T47D (cell line): ENCODE results near the gene LTC4S.

Source experiments
- DNase-seq, 2 experiments: peaks; one replicate each; pipeline versions ENCODE4 v3.0.0 to v3.0.0-alpha.2; 2011 to 2012; ENCODE audit warnings: low read depth in 1 of 2, low spot score in 1 of 2
- JUND ChIP-seq: IDR thresholded peaks from 2 replicates; pipeline ENCODE4 v1.6.1; 2012; ENCODE audit warnings: low read depth
- in situ Hi-C: cut with HindIII; loops from 2 replicates; pipeline ENCODE4 v1.10.0; 2016; ENCODE audit warnings: low sequenced_read_pairs, low pct_unique_long_range_greater_than_20kb

LTC4S gene

DNA sequence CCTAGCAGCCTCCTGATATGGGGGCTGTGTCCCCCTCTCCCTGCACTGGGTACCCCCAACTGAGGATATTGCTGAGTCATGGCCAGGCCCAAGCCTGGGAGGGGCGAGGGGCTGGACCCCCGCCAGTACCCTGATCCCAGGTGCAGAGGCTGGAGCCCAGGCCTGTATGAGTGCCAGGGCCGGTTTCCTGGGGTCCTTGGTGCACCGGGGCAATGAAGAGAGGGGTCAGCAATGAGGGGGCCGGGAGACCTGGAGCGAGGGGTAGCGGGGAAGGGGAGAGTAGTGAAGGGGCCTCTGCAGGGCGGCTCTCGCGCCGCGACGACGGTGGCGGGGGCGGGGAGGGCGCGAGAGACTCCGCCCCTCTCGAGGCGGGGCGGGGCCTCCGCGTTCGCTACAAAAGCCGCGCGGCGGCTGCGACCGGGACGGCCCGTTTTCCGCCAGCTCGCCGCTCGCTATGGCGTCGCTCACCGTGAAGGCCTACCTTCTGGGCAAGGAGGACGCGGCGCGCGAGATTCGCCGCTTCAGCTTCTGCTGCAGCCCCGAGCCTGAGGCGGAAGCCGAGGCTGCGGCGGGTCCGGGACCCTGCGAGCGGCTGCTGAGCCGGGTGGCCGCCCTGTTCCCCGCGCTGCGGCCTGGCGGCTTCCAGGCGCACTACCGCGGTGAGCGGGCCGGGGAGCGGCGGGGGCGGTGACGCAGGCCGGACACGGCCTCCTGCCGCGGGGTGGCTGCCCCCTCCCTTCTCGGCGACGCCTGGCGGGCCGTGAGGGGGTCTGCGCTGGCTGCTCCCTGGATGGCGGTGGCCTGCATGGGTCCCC, 26.9 kb downstream of the LTC4S start, which contains the start of gene SQSTM1:
Gene SQSTM1, plus strand, starts transcription at position 423 of the 815 bp plus-strand sequence. Its CDS starts 32 bp downstream, at position 455.
- peak; percentile 85 to 88 for DNase-seq
- in situ Hi-C loops: no loop called here
- TF ChIP-seq JUND: no peak

DNA sequence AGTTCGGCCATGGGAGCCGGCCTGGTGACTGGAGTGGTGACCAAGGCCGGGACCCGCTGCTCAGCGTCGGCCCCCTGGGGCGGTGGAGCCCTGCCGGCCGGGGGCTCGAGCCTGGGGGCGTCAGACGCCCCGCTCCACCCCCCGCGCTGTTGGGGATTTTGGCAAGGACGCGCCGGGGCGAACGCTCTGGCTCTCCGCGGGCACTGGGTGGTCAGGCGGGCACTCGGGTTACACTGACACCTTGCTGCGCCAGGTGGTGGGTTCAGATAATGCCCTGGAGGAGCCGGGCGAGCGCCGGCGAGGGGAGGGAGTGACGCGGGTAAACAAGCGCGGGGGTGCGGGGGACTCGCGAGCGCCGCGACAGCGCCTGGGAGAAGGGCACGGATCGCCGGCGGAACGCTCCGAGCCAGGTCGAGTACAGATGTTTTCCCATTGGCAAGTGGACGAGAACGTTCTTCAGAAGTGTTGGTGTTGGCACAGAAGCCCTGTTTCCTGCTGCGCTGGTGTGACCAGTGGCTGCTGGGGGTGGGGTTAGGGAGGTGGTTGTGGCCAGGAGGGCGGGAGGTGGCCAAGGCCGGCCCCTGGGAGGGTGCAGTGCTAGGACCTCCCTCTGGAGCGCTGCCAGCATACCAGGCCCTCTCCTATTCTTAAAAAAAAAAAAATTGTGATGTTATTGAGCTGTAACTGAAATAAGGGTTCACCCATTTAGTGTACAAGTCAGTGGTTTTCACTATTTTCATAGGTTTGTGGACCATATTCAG, 27.7 kb downstream of the LTC4S start:
- peak; percentile 98 to 99 for DNase-seq
- no peak for TF ChIP-seq JUND
- in situ Hi-C loops: no loop called here

DNA sequence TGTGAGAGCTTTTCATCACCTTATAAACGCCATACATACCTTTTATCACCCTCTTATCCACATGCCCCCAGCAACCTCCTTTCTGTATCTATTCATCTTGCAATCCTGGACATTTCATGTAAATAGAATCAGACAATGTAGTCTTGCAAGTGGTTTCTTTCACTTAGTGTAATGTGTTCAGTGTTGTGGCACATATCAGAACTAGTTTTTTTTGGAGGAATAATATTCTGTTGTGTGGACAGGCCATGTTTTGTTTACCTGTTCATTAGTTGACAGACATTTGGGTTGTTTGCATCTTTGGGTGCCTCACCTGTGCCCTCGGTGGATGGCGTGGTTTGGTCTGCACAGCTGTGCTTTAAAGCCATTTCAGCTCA, 28.3 kb downstream of the LTC4S start:
- TF ChIP-seq JUND: no peak
- no peak for DNase-seq
- in situ Hi-C loops: no loop called here

DNA sequence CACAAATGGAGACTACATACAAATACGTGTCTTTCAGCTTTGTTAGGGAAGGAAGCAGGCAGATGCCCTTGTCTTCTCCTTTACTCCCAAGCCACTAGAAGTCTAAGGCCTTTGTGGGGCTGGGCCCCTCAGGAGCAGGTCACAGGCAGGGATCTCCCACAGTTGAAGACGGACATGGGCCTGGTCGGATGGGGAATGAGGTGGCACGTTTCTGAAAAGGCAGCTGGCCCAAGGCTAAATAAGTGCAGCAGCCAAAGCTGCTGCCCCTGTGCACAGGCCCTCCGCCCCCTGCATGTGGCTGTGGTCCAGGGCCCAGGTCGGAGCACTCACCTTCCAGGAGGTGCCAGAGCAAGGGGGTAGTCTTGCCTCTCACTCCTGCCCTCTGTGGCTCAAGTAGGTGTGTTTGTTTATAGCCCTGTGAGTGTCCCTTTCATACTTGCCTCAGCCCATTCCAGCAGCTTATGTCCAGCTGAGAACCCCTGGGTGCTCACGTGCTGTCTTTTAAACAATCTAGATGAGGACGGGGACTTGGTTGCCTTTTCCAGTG, 28.7 kb downstream of the LTC4S start:
- in situ Hi-C loops: no loop called here
- no peak for TF ChIP-seq JUND
- DNase-seq: no peak

DNA sequence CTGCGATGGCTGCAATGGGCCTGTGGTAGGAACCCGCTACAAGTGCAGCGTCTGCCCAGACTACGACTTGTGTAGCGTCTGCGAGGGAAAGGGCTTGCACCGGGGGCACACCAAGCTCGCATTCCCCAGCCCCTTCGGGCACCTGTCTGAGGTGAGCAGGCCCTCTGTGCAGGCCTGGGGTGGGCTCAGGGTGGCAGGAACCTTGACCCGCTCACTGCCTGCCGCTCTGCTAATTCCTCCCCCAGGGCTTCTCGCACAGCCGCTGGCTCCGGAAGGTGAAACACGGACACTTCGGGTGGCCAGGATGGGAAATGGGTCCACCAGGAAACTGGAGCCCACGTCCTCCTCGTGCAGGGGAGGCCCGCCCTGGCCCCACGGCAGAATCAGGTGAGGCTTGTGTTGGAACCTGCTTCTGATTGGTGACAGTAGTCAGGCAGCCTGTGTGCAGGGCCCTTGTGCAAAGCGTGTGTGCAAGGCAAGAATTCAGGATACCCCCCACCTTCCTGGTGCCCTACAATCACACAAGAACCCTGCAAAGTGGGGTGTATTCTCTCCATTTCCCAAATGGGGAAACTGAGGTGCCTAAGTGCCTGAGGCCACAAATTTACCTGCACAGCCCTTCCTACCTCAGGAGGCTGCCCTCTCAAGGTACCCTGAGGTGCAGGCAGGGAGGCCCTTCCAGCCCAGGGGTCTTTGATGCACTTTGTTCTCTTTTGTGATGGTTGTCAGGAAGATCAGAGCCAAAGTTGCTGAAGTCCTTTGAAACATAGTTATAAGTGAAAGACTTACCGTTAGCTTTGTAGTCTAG, 30.4 kb downstream of the LTC4S start:
- in situ Hi-C loops: no loop called here
- no peak for DNase-seq
- TF ChIP-seq JUND: no peak

DNA sequence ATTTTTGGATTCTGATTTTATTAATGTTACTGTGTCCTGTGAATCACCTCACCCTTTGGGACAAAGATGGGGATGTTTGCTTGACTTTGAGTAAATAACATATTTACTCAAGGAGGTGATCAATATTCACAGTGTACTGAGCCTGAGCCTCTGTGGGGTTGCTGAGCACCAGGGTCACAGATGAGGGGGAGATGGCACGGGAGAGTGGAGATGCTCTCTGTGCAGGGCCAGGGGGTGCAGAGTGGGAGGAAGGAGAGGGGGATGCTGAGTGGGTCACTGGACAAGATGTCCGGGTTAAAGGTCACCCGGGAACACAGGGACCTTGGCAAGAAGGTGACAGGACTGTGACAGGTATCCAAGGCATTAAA, 30.9 kb downstream of the LTC4S start:
- in situ Hi-C loops: no loop called here
- TF ChIP-seq JUND: no peak
- DNase-seq: no peak

DNA sequence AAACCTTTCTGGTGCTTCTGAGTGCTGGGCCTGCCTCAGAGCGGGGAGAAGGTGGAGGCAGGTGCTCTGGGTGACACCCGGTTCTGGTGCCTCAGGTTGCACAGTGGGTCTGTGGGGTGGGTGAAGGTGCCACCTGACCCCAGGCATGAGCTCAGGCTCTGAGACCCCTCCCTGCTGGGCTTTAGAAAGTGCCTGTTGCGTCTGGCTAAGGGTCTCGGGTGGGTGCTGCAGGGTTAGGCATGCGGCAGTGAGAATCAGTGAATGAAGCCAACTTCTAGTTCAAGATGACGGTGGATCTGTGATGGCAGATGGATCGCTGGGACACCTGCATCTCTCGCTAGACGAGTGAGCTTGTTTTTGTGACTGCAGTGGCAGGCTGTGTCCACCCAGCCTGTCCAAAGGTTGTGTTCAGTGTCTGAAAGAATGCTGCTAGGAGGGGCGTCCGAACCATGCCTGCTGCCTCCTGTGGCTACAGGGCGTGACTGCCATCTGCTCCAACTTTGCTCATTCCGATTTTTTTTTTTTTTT, 31.9 kb downstream of the LTC4S start:
- no peak for TF ChIP-seq JUND
- in situ Hi-C loops: no loop called here
- no peak for DNase-seq

DNA sequence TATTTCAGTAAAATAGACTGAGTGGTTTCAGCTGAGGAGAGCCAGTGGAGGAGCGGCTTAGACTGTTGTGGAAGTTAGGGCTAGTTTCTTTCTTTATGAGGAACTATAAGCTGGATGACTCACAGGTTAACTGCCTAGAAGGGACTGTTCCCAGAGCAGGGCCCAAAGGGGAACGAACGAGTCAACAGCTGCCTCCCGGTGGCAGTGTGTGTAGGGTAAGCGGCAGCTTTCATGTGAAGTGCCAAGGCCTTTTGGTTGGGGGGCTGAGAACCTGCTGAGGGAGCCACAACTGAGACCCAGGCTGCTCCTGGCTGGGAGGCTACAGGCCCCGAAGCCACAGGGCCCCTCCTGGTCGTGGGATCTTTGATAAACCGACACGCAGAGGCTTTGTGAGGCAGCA, 33.9 kb downstream of the LTC4S start:
- in situ Hi-C loops: no loop called here
- TF ChIP-seq JUND: no peak
- DNase-seq: no peak

DNA sequence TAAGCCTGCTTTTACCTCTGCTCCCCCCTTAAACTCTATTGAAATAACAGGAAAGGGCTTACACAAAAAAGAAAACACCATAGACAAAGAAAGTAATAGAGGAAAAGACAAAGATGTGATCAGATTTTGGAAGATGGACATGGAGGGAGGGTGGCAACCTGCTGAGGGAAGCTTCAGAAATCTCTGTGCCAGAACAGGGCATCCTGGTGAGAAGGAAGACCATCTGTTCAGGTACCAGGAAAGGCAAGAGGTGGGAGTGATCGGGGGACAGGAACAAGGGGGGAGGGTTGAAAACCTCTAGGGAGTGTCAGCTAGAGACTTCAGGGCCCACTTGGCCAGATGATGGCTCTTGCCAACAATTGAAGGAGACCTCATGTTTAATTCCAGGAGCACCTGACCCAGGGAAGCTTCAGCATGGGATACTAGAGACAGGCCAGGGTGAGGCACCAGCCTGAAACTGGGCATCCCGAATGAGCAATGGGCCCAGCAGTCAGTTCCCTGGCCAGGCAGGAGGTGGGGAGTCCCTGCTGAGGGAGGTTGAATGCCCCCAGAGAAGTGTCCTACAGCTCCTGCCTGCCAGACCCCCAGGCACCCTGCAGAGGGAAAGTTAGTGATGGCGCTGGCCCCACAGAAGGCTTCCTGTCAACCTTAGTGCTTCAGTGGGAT, 35.1 kb downstream of the LTC4S start:
- in situ Hi-C loops: no loop called here
- no peak for TF ChIP-seq JUND
- no peak for DNase-seq

DNA sequence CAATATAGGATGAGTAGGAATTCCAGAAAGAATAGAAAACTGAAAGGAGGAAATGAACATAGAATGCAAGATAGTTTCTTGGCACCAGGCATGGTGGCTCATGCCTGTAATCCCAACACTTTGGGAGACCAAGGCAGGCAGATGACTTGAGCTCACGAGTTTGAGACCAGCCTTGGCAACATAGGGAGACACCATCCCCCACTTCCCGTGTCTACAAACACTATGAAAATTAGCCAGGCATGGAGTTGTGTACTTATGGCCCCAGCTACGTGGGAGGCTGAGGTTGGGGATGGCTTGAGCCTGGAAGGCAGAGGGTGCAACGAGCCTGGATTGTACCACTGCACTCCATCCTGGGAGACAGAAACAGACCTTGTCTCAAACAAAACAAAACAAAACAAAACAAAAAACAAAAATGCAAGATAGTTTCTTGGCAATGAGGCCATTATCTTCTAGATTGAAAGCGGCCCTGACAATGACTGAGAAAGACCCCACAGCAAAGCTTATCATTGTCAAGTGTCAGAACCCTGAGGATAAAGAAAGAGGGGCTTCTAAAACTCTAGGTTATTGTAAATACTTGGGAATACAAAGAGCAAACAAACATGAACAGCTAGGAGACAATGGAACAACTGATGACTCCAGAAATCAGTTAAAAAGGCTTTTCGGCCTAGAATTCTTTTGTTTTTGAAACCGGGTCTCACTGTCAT, 36.1 kb downstream of the LTC4S start:
- no peak for TF ChIP-seq JUND
- DNase-seq: no peak
- in situ Hi-C loops: no loop called here

DNA sequence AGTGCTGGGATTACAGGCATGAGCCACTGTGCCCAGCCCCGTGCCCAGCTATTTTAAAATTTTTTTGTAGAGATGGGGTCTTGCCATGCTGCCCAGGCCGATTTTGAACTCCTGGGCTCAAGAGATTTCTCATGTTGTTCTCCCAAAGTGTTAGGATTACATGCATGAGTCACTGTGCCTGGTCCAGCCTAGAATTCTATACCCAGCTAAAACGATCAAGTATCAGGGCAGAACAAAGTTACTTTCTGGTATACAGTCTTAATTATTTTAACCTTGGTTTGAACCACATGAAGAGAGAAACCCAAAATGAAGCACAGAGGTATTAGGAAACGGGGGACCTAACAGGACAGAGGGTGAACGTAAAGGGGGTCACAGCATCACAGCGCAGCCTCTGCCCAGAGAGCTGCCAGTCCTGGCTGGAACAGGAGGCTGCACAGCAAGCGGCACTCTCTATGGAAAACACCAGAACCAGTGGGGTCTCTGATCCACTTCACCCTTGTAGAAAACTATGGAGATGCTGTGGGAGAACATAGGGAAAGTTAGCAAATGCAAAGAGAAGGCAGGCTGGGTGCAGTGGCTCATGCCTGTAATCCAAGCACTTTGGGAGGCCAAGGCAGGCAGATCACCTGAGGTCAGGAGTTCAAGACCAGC, 37.2 kb downstream of the LTC4S start:
- TF ChIP-seq JUND: no peak
- no peak for DNase-seq
- in situ Hi-C loops: no loop called here
